GM12892 (cell line): ENCODE measurements around the gene FCHO2.
"Not testable (repeated sequence)": the region's sequence is repeated elsewhere in the genome, so short reads cannot be mapped to it uniquely, and the experiment has no call there.

ENCODE experiments used
- POLR2A ChIP-seq: IDR thresholded peaks from 2 replicates; pipeline ENCODE4 v1.6.1; 2011; ENCODE audit warnings: low read depth, low read length, control low read depth
- POLR2AphosphoS5 ChIP-seq: IDR thresholded peaks from 2 replicates; pipeline ENCODE4 v1.6.1; 2011; ENCODE audit warnings: low read depth, low read length, control low read depth

GRCh38 chr5:73024946-73025544, 69.2 kb downstream of the FCHO2 start:
- not testable (repeated sequence) for TF ChIP-seq POLR2AphosphoS5, POLR2A
